SK-N-MC (cell line): ENCODE data around the gene LHX2.
A peak's percentile ranks its signal among the peaks of the same experiment; 100 is the strongest.

ENCODE experiments used
- EZH2 ChIP-seq: fragments of 200-600 bp; sonication (generic); IDR thresholded peaks from one replicate; pipeline ENCODE4 v1.6.1; 2017; ENCODE audit warnings: antibody characterized with exemption
- FOXP2 ChIP-seq: optimal IDR thresholded peaks from 2 replicates; pipeline ENCODE3; 2011; ENCODE audit warnings: mild to moderate bottlenecking, moderate library complexity; ENCODE audit not compliant: insufficient read depth; ENCODE audit errors: extremely low read length, control extremely low read depth
- POLR2AphosphoS5 ChIP-seq: IDR thresholded peaks from 2 replicates; pipeline ENCODE4 v1.6.1; 2012; ENCODE audit warnings: mild to moderate bottlenecking, low read depth, low read length, borderline replicate concordance

- TF ChIP-seq EZH2 (peak; percentile 21), POLR2AphosphoS5 (no peak), FOXP2 (no peak)
Measured at GRCh38 chr9:123998970-123999621, 12.5 kb upstream of the LHX2 start.
